Measurements from ENCODE around the gene ZNF24. TPM values are rescaled to one million over a fixed set of nuclear protein-coding genes. Genes with fewer than 3 reads are reported as not detected.

The ZNF24 gene
- total RNA-seq, 2 experiments from 2014 or later: 63.2 to 66.4 TPM

DNA sequence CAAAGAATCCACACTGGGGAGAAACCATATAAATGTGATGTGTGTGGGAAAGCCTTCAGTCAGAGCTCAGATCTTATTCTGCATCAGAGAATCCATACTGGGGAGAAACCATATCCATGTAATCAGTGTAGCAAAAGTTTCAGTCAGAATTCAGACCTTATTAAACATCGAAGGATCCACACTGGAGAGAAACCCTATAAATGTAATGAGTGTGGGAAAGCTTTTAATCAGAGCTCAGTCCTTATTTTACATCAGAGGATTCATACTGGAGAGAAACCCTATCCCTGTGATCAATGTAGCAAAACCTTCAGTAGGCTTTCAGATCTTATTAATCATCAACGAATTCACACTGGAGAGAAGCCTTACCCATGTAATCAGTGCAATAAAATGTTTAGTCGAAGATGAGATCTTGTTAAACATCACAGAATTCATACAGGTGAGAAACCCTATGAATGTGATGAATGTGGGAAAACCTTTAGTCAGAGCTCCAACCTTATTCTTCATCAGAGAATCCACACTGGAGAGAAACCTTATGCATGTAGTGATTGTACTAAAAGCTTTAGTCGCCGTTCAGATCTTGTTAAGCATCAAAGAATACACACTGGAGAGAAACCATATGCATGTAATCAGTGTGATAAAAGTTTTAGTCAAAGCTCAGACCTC lies 37.5 kb downstream of the ZNF24 start:
- H3K27ac Mint-ChIP-seq: no peak overlapping the region
- POLR2A ChIA-PET: no interaction called here
- peaks cover 47% of the 10 kb centered on the region for H3K9me3 Mint-ChIP-seq

DNA sequence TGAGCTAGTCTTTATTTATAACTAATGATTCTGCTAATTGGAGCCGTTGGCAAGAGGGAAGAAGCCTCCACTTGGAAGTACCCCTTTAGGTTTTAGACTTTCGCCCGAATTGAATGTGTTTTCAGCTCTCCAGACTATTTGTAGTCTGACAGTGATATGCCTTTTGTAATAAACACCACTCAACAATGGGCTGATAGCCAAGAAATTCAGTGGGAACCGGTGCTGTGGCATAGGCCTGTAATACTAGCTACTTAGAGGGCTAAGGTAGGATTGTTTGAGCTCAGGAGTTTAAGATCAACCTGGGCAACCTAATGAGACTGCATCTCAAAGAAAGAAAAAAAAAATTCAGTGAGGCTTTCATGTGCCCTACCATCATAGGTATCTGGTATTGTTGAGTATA lies 40.6 kb downstream of the ZNF24 start:
- no peak overlapping the region for H3K4me3 Mint-ChIP-seq
- no peaks in the 10 kb centered on the region for H3K4me1 Mint-ChIP-seq
- POLR2A ChIA-PET: no interaction called here
- ATAC-seq (ENCODE audit: low read depth): no peak
- peaks cover 51% of the 10 kb centered on the region for H3K9me3 Mint-ChIP-seq
- H3K27ac Mint-ChIP-seq: no peak overlapping the region
- no peaks in the 10 kb centered on the region for H3K27me3 Mint-ChIP-seq
- DNase-seq: no peak
- H3K36me3 Mint-ChIP-seq: peaks cover 83% of the 10 kb centered on the region

More for the DNA sequence above, 37.5 kb downstream of the ZNF24 start:
- Mint-ChIP-seq H3K36me3 (peaks cover 69% of the 10 kb centered on the region), H3K4me3 (no peak overlapping the region), H3K4me1 (no peaks in the 10 kb centered on the region), H3K27me3 (peaks cover 2% of the 10 kb centered on the region)
- ATAC-seq (ENCODE audit: low read depth) (no peak), DNase-seq (no peak)

DNA sequence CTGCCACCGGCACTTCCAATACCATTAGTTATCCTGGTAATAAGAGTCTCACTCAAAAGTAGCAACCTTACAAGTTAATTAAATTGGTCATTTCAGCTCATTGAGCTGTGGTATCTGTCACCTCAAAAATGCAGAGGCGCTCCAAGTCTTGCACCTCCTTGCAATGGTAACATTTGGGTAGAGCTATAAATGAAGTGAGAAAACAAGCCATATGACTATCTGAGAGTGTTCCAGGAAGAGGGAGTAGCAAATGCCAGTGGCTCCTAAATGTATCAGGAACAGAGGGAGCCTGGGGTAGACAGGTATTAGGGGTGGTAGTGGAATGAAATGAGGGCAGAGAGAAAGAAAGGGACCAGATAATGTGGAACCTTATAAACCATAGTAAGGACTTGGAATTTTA lies 48.2 kb downstream of the ZNF24 start:
- no peak overlapping the region for H3K4me3 Mint-ChIP-seq
- H3K4me1 Mint-ChIP-seq: peaks cover 23% of the 10 kb centered on the region
- ATAC-seq (ENCODE audit: low read depth) (no peak), DNase-seq (no peak)
- POLR2A ChIA-PET: no interaction called here
- peaks cover 25% of the 10 kb centered on the region for H3K9me3 Mint-ChIP-seq
- H3K36me3 Mint-ChIP-seq: peaks cover 86% of the 10 kb centered on the region
- H3K27ac Mint-ChIP-seq: no peak overlapping the region
- H3K27me3 Mint-ChIP-seq: no peaks in the 10 kb centered on the region

DNA sequence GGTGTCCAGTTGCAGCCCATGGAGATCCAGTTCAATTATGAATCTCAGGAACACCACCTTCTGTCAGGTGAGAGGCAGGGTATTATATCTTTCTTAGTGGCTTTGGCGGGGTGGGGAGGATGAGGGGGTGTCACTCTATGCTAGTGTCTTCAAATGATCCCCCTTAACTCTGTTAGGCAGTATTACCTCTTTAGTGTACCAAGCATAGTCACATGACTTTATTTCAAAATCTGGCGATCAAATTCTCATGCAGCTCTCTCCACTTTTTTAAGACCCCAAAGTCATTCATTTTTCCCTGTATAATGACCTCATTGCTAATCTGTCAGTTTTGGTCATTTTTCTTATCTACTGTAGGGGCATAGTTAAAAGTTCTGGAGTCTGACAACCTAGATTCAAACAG lies 53.1 kb downstream of the ZNF24 start:
- no peak for ATAC-seq (ENCODE audit: low read depth)
- H3K4me1 Mint-ChIP-seq: peaks cover 37% of the 10 kb centered on the region
- no peaks in the 10 kb centered on the region for H3K27me3 Mint-ChIP-seq

DNA sequence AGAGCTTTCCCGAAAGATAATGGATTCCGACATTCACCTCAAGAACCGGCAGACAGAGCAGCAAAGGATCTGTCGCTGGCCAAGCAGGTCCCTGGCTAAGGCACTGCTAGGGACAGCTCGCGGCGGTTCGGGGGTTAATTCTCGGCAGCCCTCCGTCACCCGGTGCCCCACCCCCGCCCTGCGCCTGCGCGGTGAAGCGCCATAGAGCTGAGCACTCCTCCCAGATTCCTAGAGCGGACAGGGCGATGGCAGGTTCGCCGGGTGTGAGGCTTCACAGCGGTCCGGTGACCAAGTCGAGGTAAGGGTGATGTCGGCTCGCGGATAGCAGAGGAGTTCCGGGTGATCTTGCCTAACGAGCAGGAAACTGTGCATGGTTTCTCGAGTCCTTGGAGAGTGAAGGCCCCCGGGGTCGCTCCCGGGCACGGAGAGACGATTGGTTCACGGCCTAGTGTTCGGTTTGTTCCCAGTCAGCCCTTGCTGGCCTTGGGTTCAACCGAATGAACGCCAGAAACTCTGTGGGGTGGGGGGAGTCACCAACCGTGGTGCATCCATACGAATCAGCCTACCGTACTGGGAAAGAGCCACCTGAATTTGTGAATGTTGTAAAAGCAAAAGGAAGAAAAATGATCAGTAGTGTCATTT lies 54.0 kb downstream of the ZNF24 start, which contains the start of gene ZSCAN30:
TSS of gene ZSCAN30 (minus strand) at position 136 of the 642 bp plus-strand sequence. CDS start 25,877 bp downstream, outside the sequence.
- H3K36me3 Mint-ChIP-seq: peaks cover 68% of the 10 kb centered on the region
- H3K9me3 Mint-ChIP-seq: peaks cover 16% of the 10 kb centered on the region
- peak within 1 kb of the TSS; percentile 99 for H3K4me3 Mint-ChIP-seq
- peaks cover 39% of the 10 kb centered on the region for H3K4me1 Mint-ChIP-seq
- peak within 1 kb of the TSS; percentile 88 for H3K27ac Mint-ChIP-seq
- DNase-seq (peak; percentile 96), ATAC-seq (ENCODE audit: low read depth) (peak; percentile 97)
- POLR2A ChIA-PET: interaction anchor here (0.6 to 2.3 kb wide), 12 partner anchors 16 to 839 kb away, joined by 3 to 21 read pairs (median 4); partner anchors contain the start of genes INO80C, SLC39A6, ZNF24 and ZNF397
- H3K27me3 Mint-ChIP-seq: no peaks in the 10 kb centered on the region

More for the DNA sequence above, 53.1 kb downstream of the ZNF24 start:
- H3K9me3 Mint-ChIP-seq: peaks cover 13% of the 10 kb centered on the region
- peak overlapping the region; percentile 99 for H3K4me3 Mint-ChIP-seq
- no peak for DNase-seq
- POLR2A ChIA-PET: interaction anchor here (0.6 kb wide), 1 partner anchor 51 kb away, joined by 3 read pairs; no protein-coding TSS in a partner anchor
- peak overlapping the region; percentile 88 for H3K27ac Mint-ChIP-seq
- H3K36me3 Mint-ChIP-seq: peaks cover 70% of the 10 kb centered on the region

DNA sequence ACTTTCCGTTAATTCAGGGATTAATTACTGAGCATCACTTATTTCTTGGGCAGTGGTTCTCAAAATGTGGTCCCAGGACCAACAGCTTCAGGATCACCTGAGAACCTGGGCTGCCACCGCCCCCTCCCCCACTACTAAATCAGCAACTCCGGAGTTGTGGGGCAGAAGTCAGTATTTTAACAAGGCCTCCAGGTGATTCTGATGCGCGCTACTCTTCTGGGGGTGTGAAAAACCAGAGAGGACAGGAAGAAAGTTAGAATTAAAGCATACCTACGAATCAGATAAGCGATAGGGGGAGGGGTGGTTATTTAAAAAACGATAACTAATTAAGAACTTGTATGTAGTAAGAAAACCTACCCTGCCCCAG lies 54.5 kb downstream of the ZNF24 start:
- peak overlapping the region; percentile 88 for H3K27ac Mint-ChIP-seq
- DNase-seq (no peak), ATAC-seq (ENCODE audit: low read depth) (peak; percentile 35)
- H3K4me1 Mint-ChIP-seq: peaks cover 35% of the 10 kb centered on the region
- peaks cover 14% of the 10 kb centered on the region for H3K9me3 Mint-ChIP-seq
- no peaks in the 10 kb centered on the region for H3K27me3 Mint-ChIP-seq
- H3K4me3 Mint-ChIP-seq: peak overlapping the region; percentile 99
- POLR2A ChIA-PET: interaction anchor here (0.7 to 2.3 kb wide), 14 partner anchors 15 to 839 kb away, joined by 3 to 21 read pairs (median 4); partner anchors contain the start of genes INO80C, RMP24, SLC39A6 and ZNF24
- H3K36me3 Mint-ChIP-seq: peaks cover 67% of the 10 kb centered on the region

DNA sequence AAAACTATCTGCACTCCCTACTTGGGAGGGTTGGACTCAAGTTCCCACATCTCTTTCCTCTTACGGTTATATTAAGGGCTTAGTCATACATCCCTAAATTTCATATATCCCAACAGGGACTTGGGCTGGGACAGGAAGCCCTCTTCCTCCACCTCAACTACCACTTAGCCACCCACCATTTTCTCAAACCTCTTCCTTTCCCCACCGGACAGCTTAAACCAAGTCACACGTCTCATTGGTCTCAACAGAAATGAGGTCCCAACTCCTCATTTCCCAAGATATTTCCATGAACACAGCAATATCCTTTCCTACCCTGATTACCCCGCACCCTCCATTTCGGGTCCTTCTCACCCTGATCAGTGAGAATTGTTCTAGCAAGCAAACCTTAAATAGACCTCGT lies 54.9 kb downstream of the ZNF24 start:
- peaks cover 14% of the 10 kb centered on the region for H3K9me3 Mint-ChIP-seq
- H3K4me3 Mint-ChIP-seq: peak overlapping the region; percentile 99
- H3K4me1 Mint-ChIP-seq: peaks cover 33% of the 10 kb centered on the region
- H3K36me3 Mint-ChIP-seq: peaks cover 66% of the 10 kb centered on the region
- POLR2A ChIA-PET: interaction anchor here (0.8 to 2.3 kb wide), 10 partner anchors 15 to 839 kb away, joined by 3 to 21 read pairs (median 4); partner anchors contain the start of genes INO80C, RMP24, SLC39A6 and ZNF24
- no peak for ATAC-seq (ENCODE audit: low read depth)
- DNase-seq: no peak
- H3K27me3 Mint-ChIP-seq: no peaks in the 10 kb centered on the region
- peak overlapping the region; percentile 88 for H3K27ac Mint-ChIP-seq

DNA sequence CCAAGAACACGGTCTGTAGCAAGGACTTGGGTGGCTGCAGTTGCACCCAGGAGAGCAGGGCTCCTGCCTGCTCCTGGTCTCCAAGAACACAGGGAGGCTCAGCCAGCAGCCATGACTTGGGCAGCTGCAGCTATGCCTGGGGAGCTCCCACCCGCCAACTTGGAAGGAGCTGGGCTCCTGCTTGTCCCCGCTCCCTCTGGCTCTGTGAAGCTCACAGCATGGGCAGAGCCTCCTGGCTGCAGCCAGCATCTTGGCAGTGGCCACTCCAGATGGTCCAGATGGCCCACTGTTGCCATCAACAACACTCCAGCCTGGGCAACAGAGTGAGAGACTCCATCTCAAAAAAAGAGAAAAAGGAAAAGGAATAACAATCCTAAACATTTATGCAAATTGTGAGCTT lies 59.4 kb downstream of the ZNF24 start:
- H3K4me1 Mint-ChIP-seq: peaks cover 12% of the 10 kb centered on the region
- POLR2A ChIA-PET: no interaction called here
- peaks cover 19% of the 10 kb centered on the region for H3K9me3 Mint-ChIP-seq
- no peak for ATAC-seq (ENCODE audit: low read depth)
- no peaks in the 10 kb centered on the region for H3K27me3 Mint-ChIP-seq
- H3K4me3 Mint-ChIP-seq: no peak overlapping the region
- peaks cover 71% of the 10 kb centered on the region for H3K36me3 Mint-ChIP-seq
- DNase-seq: no peak
- H3K27ac Mint-ChIP-seq: no peak overlapping the region

DNA sequence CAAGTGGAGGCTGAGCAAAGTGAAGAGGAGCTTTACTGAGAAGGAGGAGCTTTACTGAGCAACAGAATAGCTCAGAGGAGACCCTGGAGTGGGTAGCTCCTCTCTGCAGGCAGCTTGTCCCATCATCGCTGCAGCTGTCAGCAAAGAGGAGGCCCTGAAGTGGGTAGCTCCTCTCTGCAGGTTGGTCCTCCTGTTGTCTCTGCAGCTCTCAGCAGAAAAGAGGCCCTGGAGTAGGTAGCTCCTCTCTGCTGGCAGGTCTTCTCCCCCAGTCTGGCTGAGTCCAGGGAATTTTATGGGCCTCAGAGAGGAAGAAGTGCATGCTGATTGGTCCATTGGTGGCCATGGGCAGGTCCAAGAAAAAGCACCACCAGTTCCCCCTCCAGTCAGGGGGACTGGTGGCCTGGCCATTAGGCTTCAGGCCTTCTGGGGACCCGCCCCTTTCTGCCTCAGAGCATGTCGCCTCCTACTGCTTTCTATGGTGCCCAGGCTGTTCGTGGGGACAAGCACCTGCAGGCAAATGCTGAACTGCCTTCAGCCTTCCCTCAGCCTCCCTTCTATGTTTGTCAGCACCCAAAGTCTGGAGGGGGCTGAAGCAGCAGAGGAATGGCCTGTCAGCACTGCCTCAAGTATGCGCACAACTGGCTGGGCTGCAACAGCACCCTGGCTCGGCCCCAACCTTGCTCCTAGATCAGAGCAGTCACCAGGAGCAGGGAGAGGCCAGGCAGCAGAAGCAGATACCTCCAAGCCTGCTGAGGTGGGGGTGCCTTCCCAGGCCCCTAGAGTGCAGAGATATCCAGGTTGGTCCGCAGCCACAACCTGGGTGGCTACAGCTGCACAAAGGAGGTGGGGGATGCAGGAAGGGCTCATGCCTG lies 60.1 kb downstream of the ZNF24 start:
- POLR2A ChIA-PET: no interaction called here

DNA sequence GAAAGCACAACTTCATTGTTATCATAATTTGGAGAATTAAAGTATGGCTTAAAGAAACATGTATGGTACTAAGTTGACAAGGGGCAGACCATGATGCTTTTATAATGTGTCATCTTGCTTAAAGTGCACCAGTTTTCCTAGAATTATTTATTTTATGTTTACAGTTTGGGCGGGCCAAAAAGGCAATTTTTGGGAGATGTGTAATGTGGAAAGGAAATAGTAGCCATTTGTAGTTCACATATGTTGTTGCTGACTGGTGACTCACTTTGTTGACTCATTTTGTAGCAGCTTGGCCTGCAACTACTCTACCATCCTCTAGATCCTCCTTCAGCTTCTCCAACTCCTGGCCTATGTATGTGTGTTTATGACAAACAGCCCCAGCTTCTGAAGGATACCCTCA lies 61.9 kb downstream of the ZNF24 start:
- Mint-ChIP-seq H3K4me1 (peaks cover 6% of the 10 kb centered on the region), H3K9me3 (peaks cover 31% of the 10 kb centered on the region), H3K27me3 (no peaks in the 10 kb centered on the region), H3K4me3 (no peak overlapping the region), H3K36me3 (peaks cover 67% of the 10 kb centered on the region), H3K27ac (no peak overlapping the region)
- DNase-seq (no peak), ATAC-seq (ENCODE audit: low read depth) (no peak)
- POLR2A ChIA-PET: no interaction called here

More for the DNA sequence above, 60.1 kb downstream of the ZNF24 start:
- DNase-seq (no peak), ATAC-seq (ENCODE audit: low read depth) (no peak)
- Mint-ChIP-seq H3K9me3 (peaks cover 24% of the 10 kb centered on the region), H3K27me3 (no peaks in the 10 kb centered on the region), H3K4me1 (peaks cover 9% of the 10 kb centered on the region), H3K27ac (no peak overlapping the region), H3K4me3 (no peak overlapping the region), H3K36me3 (peaks cover 67% of the 10 kb centered on the region)

Other genes with a start within 250 kb of the ZNF24 start
- 10 to 100 TPM; 20.9 to 26.1 TPM for gene ZNF397, start 103.4 kb downstream of the ZNF24 start, total RNA-seq
- gene ZSCAN30, start 54.2 kb downstream of the ZNF24 start, total RNA-seq: 10 to 100 TPM; 18.8 to 23.5 TPM
- 1 to 10 TPM; 1.9 to 2.8 TPM for gene ZNF396, start 32.9 kb upstream of the ZNF24 start, total RNA-seq
- 10 to 100 TPM; 17.3 to 21.7 TPM for gene INO80C, start 153.5 kb upstream of the ZNF24 start, total RNA-seq
- gene GALNT1, start 237.3 kb upstream of the ZNF24 start, total RNA-seq: 10 to 100 TPM; 33.1 to 38.3 TPM